Activated B cell treated with CpG ODN at 0.5 μM for 24 hours (primary cell): ENCODE data around the gene NOC3L. TPM values are rescaled to one million over a fixed set of nuclear protein-coding genes. Genes with fewer than 3 reads are reported as not detected.

Experiments used
- ATAC-seq: fragments of 200-7000 bp; cut with Tn5 transposase; one replicate; pipeline ENCODE4 v1.10.0; 2021; ENCODE audit warnings: low read depth, mild to moderate bottlenecking, moderate library complexity
- CTCF ChIA-PET: fragments of 350-600 bp; sonication (Branson Sonifier 250); formaldehyde crosslinking; loops from one replicate; lab custom pipeline; 2021; ENCODE audit warnings: antibody characterized with exemption; lab: Charles Lee
- POLR2A ChIA-PET: fragments of 350-600 bp; sonication (Branson Sonifier 250); formaldehyde crosslinking; loops from one replicate; lab custom pipeline; 2021; ENCODE audit warnings: antibody characterized with exemption; lab: Charles Lee
- DNase-seq: peaks from one replicate; pipeline ENCODE4 v3.0.0; 2022
- H3K27ac Mint-ChIP-seq: one replicate; pipeline ENCODE4 v1.8.0; 2020; ENCODE audit warnings: mixed read lengths
- H3K27me3 Mint-ChIP-seq: one replicate; pipeline ENCODE4 v1.8.0; 2021; ENCODE audit warnings: mixed read lengths
- H3K36me3 Mint-ChIP-seq: one replicate; pipeline ENCODE4 v1.8.0; 2021; ENCODE audit warnings: low read depth, mixed read lengths
- H3K4me1 Mint-ChIP-seq: one replicate; pipeline ENCODE4 v1.8.0; 2021; ENCODE audit warnings: mixed read lengths
- H3K4me3 Mint-ChIP-seq: one replicate; pipeline ENCODE4 v1.8.0; 2020; ENCODE audit warnings: mild to moderate bottlenecking, mixed read lengths
- H3K9me3 Mint-ChIP-seq: one replicate; pipeline ENCODE4 v1.8.0; 2020; ENCODE audit warnings: mixed read lengths
- CTCF ChIP-seq: fragments of 200-600 bp; IDR thresholded peaks from one replicate; pipeline ENCODE4 v1.8.0; 2022; ENCODE audit warnings: antibody characterized with exemption, mild to moderate bottlenecking
- intact Hi-C: fragments of 100-400 bp; cut with micrococcal nuclease; formaldehyde crosslinking; loops from one replicate; pipeline ENCODE4 v1.15.1; 2024
- total RNA-seq: library from RNA; stranded (reverse); gene quantifications from 2 replicates; pipeline ENCODE4 v1.2.3, GENCODE V29; 2022

Gene NOC3L
- total RNA-seq, 1 donor from 2014 or later = 50.8 TPM

- no peak overlapping the region for H3K4me3 Mint-ChIP-seq
- peaks cover 42% of the 10 kb centered on the region for H3K27me3 Mint-ChIP-seq
- DNase-seq (no peak), ATAC-seq (no peak)
- H3K4me1 Mint-ChIP-seq = no peaks in the 10 kb centered on the region
- CTCF ChIA-PET = no interaction called here
- intact Hi-C loops = no loop called here
- H3K9me3 Mint-ChIP-seq = no peaks in the 10 kb centered on the region
- POLR2A ChIA-PET = no interaction called here
- TF ChIP-seq CTCF = no peak
- no peaks in the 10 kb centered on the region for H3K36me3 Mint-ChIP-seq
- no peak overlapping the region for H3K27ac Mint-ChIP-seq
Observed at GRCh38 chr10:94300042-94300441, 62.7 kb downstream of the NOC3L start.

- ATAC-seq (no peak), DNase-seq (no peak)
- Mint-ChIP-seq H3K4me1 (no peaks in the 10 kb centered on the region), H3K9me3 (no peaks in the 10 kb centered on the region), H3K27me3 (peaks cover 44% of the 10 kb centered on the region), H3K4me3 (no peak overlapping the region), H3K27ac (no peak overlapping the region), H3K36me3 (no peaks in the 10 kb centered on the region)
- TF ChIP-seq CTCF = no peak
- ChIA-PET CTCF (interaction anchor here (0.7 to 1.2 kb wide), 2 partner anchors 9 to 21 kb away, joined by 3 read pairs; no protein-coding TSS in a partner anchor), POLR2A (no interaction called here)
- intact Hi-C loops = no loop called here
Observed at GRCh38 chr10:94299417-94299816, 63.3 kb downstream of the NOC3L start.

GRCh38 chr10:94294168-94294567 is 68.6 kb downstream of the NOC3L start:
- no peaks in the 10 kb centered on the region for H3K36me3 Mint-ChIP-seq
- DNase-seq = no peak
- ATAC-seq = no peak
- peaks cover 25% of the 10 kb centered on the region for H3K27me3 Mint-ChIP-seq
- TF ChIP-seq CTCF = no peak
- intact Hi-C loops = no loop called here
- H3K4me1 Mint-ChIP-seq = no peaks in the 10 kb centered on the region
- no peak overlapping the region for H3K27ac Mint-ChIP-seq
- no peaks in the 10 kb centered on the region for H3K9me3 Mint-ChIP-seq
- no peak overlapping the region for H3K4me3 Mint-ChIP-seq
- ChIA-PET POLR2A (no interaction called here), CTCF (no interaction called here)

- ATAC-seq = no peak
- CTCF ChIA-PET = no interaction called here
- Mint-ChIP-seq H3K4me1 (no peaks in the 10 kb centered on the region), H3K27me3 (peaks cover 25% of the 10 kb centered on the region), H3K27ac (no peak overlapping the region), H3K36me3 (no peaks in the 10 kb centered on the region), H3K9me3 (no peaks in the 10 kb centered on the region), H3K4me3 (no peak overlapping the region)
- DNase-seq = no peak
- POLR2A ChIA-PET = no interaction called here
- TF ChIP-seq CTCF = no peak
- intact Hi-C loops = no loop called here
Observed at GRCh38 chr10:94293354-94293753, 69.4 kb downstream of the NOC3L start.

- Mint-ChIP-seq H3K27me3 (peaks cover 23% of the 10 kb centered on the region), H3K9me3 (no peaks in the 10 kb centered on the region), H3K36me3 (no peaks in the 10 kb centered on the region), H3K27ac (no peak overlapping the region), H3K4me3 (no peak overlapping the region), H3K4me1 (no peaks in the 10 kb centered on the region)
- DNase-seq (no peak), ATAC-seq (no peak)
- TF ChIP-seq CTCF = no peak
- CTCF ChIA-PET = interaction anchor here (1.4 kb wide), 1 partner anchor 10 kb away, joined by 3 read pairs; no protein-coding TSS in a partner anchor
- POLR2A ChIA-PET = no interaction called here
- intact Hi-C loops = no loop called here
Observed at GRCh38 chr10:94292434-94293090, 70.2 kb downstream of the NOC3L start.
